Measurements from ENCODE around the gene MED9. TPM values are rescaled to one million over a fixed set of nuclear protein-coding genes. Genes with fewer than 3 reads are reported as not detected.
A peak's percentile ranks its signal among the peaks of the same experiment; 100 is the strongest.

MED9 gene
- total and polyA plus RNA-seq, 8 donors: 4.6 to 12.2 (median 7.1) TPM

DNA sequence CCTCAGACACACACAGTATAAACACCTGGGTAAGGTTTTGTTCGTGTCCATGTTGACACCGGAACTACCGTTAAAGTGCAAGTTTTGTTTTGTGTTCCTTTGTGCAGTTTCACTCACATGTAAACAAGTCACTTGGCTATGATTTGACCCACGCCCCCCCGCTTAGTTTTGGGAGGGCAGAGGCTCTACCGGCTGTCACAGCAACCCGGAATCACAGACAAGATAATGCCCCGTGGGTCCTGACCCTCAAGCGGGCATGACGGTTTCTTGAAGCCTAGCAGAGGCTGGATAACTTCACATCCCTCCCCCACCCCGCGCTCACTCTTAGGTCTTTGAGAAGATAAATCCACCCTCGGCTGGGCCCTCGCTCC lies 17.7 kb downstream of the MED9 start:
- Histone ChIP-seq H3K36me3 (peaks cover 0 to 14% (median 0%) of the 10 kb centered on the region in 3 donors), H3K9me3 (no peaks in the 10 kb centered on the region), H3K4me1 (peaks cover 9 to 11% (median 9%) of the 10 kb centered on the region in 3 donors), H3K27me3 (no peaks in the 10 kb centered on the region), H3K27ac (peak overlapping the region in 2 of 4 donors; percentile 55 to 56), H3K4me3 (peak overlapping the region in 3 of 4 donors; percentile 40 to 61 (median 47))
- WGBS, 2 donors: 50 to 56% methylated on average over 14 of the region's 14 CpGs
- intact Hi-C loops (cut with DNase I): loop anchor here in 1 of 3 donors (10.0 kb wide), 1 partner anchor 150 kb away; no protein-coding TSS in a partner anchor
- no peak for TF ChIP-seq CTCF (IDR thresholded peaks at IDR 0.05)
- ATAC-seq: no peak
- FAIRE-seq: no peak
- DNase-seq: peak in 1 of 6 donors; percentile 23

DNA sequence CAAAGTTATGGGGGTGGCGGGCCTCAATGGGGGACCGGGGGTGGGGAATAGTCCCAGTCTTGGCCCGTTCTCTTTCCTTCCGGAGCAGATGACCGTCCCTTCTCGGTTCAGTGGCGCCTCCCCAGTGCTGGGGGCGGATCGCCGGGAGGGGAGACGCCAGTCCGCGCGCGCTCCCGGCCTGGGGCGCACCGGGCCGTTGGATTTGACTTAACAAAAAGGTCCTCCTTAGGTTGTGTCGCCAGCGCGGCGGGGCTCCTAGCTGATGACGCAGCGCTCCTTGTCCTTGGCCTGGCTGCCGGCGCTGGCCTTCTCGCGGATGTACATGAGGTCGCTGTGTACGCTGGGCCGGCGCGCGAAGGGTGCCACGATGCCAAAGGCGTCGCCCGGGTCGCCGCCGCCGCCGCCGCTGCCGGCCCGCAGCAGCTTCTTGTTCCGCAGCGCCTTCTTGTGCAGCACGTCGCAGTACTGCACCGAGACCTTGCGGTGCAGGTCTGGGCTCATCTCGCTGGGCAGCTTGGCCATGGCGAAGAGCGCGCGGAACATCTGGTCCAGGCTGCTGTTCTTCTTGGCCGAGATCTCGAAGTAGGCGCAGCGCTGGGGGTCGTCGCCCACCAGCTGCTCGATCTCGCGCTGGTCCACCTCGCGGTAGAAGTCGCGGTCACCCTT lies 18.2 kb downstream of the MED9 start:
- Histone ChIP-seq H3K9me3 (no peaks in the 10 kb centered on the region), H3K4me1 (peaks cover 9 to 11% (median 9%) of the 10 kb centered on the region in 3 donors), H3K36me3 (peaks cover 0 to 14% (median 0%) of the 10 kb centered on the region in 3 donors), H3K4me3 (peak overlapping the region; percentile 40 to 61 (median 50)), H3K27me3 (no peaks in the 10 kb centered on the region), H3K27ac (peak overlapping the region in 3 of 4 donors; percentile 5 to 56 (median 55))
- WGBS, 2 donors: 5 to 6% methylated on average over 70 to 71 of the region's 71 CpGs
- FAIRE-seq: no peak
- peak in 3 of 4 donors; percentile 1 to 8 (median 4) for ATAC-seq
- intact Hi-C loops (cut with DNase I): loop anchor here in 2 of 3 donors (5.0 to 10.0 kb wide), 4 partner anchors 67 to 150 kb away; no protein-coding TSS in a partner anchor
- DNase-seq: peak in 5 of 6 donors; percentile 22 to 83 (median 50)
- no peak for TF ChIP-seq CTCF (IDR thresholded peaks at IDR 0.05)

GRCh38 chr17:17495536-17496188 lies 18.9 kb downstream of the MED9 start:
- intact Hi-C loops (cut with DNase I): loop anchor here in 2 of 3 donors (5.0 to 10.0 kb wide), 4 partner anchors 67 to 149 kb away; no protein-coding TSS in a partner anchor
- no peak for FAIRE-seq
- Histone ChIP-seq H3K36me3 (peaks cover 0 to 14% (median 0%) of the 10 kb centered on the region in 3 donors), H3K4me3 (peak overlapping the region; percentile 40 to 61 (median 50)), H3K4me1 (peaks cover 9 to 11% (median 9%) of the 10 kb centered on the region in 3 donors), H3K9me3 (no peaks in the 10 kb centered on the region), H3K27me3 (no peaks in the 10 kb centered on the region), H3K27ac (peak overlapping the region; percentile 5 to 63 (median 56))
- TF ChIP-seq CTCF (IDR thresholded peaks at IDR 0.05): no peak
- WGBS, 2 donors: 1 to 3% methylated on average over 53 to 65 of the region's 65 CpGs
- ATAC-seq: peak; percentile 6 to 14 (median 10)
- DNase-seq: peak; percentile 32 to 87 (median 46)

- peaks cover 0 to 8% (median 0%) of the 10 kb centered on the region in 3 donors for H3K36me3 ChIP-seq
- no peaks in the 10 kb centered on the region for H3K27me3 ChIP-seq
- H3K4me1 ChIP-seq: peaks cover 9 to 11% (median 9%) of the 10 kb centered on the region in 3 donors
- H3K27ac ChIP-seq: peak within 1 kb of the TSS; percentile 62 to 80 (median 70)
- 0% methylated on average over 68 to 93 of the region's 93 CpGs for WGBS, 2 donors
- DNase-seq (peak; percentile 88 to 98 (median 94)), FAIRE-seq (no peak), ATAC-seq (peak; percentile 91 to 94 (median 93))
- TF ChIP-seq CTCF (IDR thresholded peaks at IDR 0.05): peak; percentile 95 to 98 (median 97)
- peak within 1 kb of the TSS; percentile 40 to 61 (median 50) for H3K4me3 ChIP-seq
- intact Hi-C loops (cut with DNase I): loop anchor here in 2 of 3 donors (5.0 to 10.0 kb wide), 4 partner anchors 66 to 148 kb away; no protein-coding TSS in a partner anchor
- H3K9me3 ChIP-seq: no peaks in the 10 kb centered on the region
These were observed 19.6 kb downstream of the MED9 start, which contains the start of gene RASD1 for GRCh38 chr17:17496189-17497064. TSS of gene RASD1 (minus strand) at chr17:17496395. CDS start at chr17:17496181, 214 bp downstream.
